Mammary epithelial cell (primary cell): ENCODE measurements around the gene TTI1.

Source experiments
- EZH2 ChIP-seq: IDR thresholded peaks from 2 replicates; pipeline ENCODE4 v1.6.1; 2012; ENCODE audit warnings: low read length, inconsistent platforms, borderline replicate concordance
- TF ChIP-seq, protein P1 (sequence below), 2 donors: IDR thresholded peaks in 1 of 2; conservative IDR thresholded peaks in 1 of 2; 2 replicates each; pipeline ENCODE4 v1.5.1; 2011 to 2012; ENCODE audit warnings: inconsistent platforms in 2 of 2, low read length in 2 of 2, mild to moderate bottlenecking in 2 of 2, control low read depth in 1 of 2, low read depth in 1 of 2; ENCODE audit not compliant: insufficient read depth in 1 of 2; ENCODE audit errors: extremely low read depth in 1 of 2

DNA sequence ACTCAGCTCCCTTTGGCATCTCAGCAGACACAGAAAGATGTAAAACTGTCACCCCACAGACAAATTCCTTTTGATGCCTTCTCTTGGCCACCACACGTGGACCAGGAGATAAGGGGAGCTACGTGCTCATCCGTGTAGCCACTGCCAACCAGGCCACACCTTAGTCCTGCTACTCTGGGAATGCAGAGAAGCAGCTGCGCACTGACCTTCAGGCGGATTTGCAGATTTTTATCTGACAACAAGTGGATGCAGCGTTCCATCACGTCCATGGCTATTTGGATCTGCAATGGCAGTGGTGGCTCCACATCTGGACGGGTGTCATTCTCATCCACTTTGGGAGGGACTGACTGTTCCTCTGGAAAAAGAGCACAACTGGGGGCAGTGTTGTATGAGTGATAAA lies 30.8 kb downstream of the TTI1 start:
- TF ChIP-seq, protein P1, sequence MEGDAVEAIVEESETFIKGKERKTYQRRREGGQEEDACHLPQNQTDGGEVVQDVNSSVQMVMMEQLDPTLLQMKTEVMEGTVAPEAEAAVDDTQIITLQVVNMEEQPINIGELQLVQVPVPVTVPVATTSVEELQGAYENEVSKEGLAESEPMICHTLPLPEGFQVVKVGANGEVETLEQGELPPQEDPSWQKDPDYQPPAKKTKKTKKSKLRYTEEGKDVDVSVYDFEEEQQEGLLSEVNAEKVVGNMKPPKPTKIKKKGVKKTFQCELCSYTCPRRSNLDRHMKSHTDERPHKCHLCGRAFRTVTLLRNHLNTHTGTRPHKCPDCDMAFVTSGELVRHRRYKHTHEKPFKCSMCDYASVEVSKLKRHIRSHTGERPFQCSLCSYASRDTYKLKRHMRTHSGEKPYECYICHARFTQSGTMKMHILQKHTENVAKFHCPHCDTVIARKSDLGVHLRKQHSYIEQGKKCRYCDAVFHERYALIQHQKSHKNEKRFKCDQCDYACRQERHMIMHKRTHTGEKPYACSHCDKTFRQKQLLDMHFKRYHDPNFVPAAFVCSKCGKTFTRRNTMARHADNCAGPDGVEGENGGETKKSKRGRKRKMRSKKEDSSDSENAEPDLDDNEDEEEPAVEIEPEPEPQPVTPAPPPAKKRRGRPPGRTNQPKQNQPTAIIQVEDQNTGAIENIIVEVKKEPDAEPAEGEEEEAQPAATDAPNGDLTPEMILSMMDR (conservative IDR thresholded peaks at IDR 0.05 in 1 of 2, IDR thresholded peaks at IDR 0.05 in 1 of 2; ENCODE audit: extremely low read depth in 1 of 2, insufficient read depth in 1 of 2, low read depth in 1 of 2, low read length in 2 of 2) = no peak
- no peak for TF ChIP-seq EZH2
